Fibroblast of the conjunctiva (primary cell): ENCODE results near the gene RELCH.
A peak's percentile ranks its signal among the peaks of the same experiment; 100 is the strongest.

Experiments used
- DNase-seq: peaks from one replicate; pipeline ENCODE4 v3.0.0-alpha.2; 2010; ENCODE audit warnings: low read depth

Gene RELCH

GRCh38 chr18:62196079-62196478 is 9.0 kb downstream of the RELCH start:
- DNase-seq, result no peak

- no peak for DNase-seq
Measured at GRCh38 chr18:62196980-62197379, 9.9 kb downstream of the RELCH start.

- no peak for DNase-seq
Measured at GRCh38 chr18:62198259-62198658, 11.2 kb downstream of the RELCH start.

GRCh38 chr18:62199629-62200028 is 12.6 kb downstream of the RELCH start:
- DNase-seq, result no peak

- DNase-seq, result no peak
Measured at GRCh38 chr18:62200121-62200914, 13.3 kb downstream of the RELCH start.

- DNase-seq, result no peak
Measured at GRCh38 chr18:62201870-62202269, 14.8 kb downstream of the RELCH start.

GRCh38 chr18:62205824-62206223 is 18.8 kb downstream of the RELCH start:
- no peak for DNase-seq

GRCh38 chr18:62206593-62206992 is 19.5 kb downstream of the RELCH start:
- DNase-seq, result no peak

- DNase-seq, result no peak
Measured at GRCh38 chr18:62209046-62209445, 22.0 kb downstream of the RELCH start.

- DNase-seq, result no peak
Measured at GRCh38 chr18:62210138-62210537, 23.1 kb downstream of the RELCH start.

- DNase-seq, result no peak
Measured at GRCh38 chr18:62211325-62211828, 24.3 kb downstream of the RELCH start.

GRCh38 chr18:62214790-62215189 is 27.7 kb downstream of the RELCH start:
- no peak for DNase-seq

- DNase-seq, result no peak
Measured at GRCh38 chr18:62224229-62224628, 37.2 kb downstream of the RELCH start.

GRCh38 chr18:62226047-62226446 is 39.0 kb downstream of the RELCH start:
- no peak for DNase-seq

GRCh38 chr18:62236252-62236651 is 49.2 kb downstream of the RELCH start:
- no peak for DNase-seq

GRCh38 chr18:62239475-62239874 is 52.4 kb downstream of the RELCH start:
- no peak for DNase-seq

GRCh38 chr18:62242955-62243354 is 55.9 kb downstream of the RELCH start:
- no peak for DNase-seq

GRCh38 chr18:62245177-62245576 is 58.1 kb downstream of the RELCH start:
- no peak for DNase-seq

- DNase-seq, result no peak
Measured at GRCh38 chr18:62245699-62246098, 58.6 kb downstream of the RELCH start.

GRCh38 chr18:62248313-62248712 is 61.3 kb downstream of the RELCH start:
- DNase-seq, result no peak

- DNase-seq, result peak; percentile 77
Measured at GRCh38 chr18:62249478-62250097, 62.5 kb downstream of the RELCH start.

- DNase-seq, result no peak
Measured at GRCh38 chr18:62250475-62250874, 63.4 kb downstream of the RELCH start.

- no peak for DNase-seq
Measured at GRCh38 chr18:62258093-62258492, 71.0 kb downstream of the RELCH start.

GRCh38 chr18:62258616-62259015 is 71.6 kb downstream of the RELCH start:
- DNase-seq, result no peak
